OCI-LY3 (cell line): ENCODE measurements around the gene ARHGEF4.

Source experiments
- H2AFZ ChIP-seq: fragments of 200-600, 300-600 bp; shearing (Covaris generic); 2 replicates; pipeline ENCODE4 v1.6.0; 2014; ENCODE audit warnings: antibody characterized with exemption, low read depth, low read length
- H3K27ac ChIP-seq: fragments of 200-600, 300-600 bp; sonication (generic); 2 replicates; pipeline ENCODE4 v1.5.1; 2014; ENCODE audit warnings: mild to moderate bottlenecking, low read length, moderate library complexity, mixed read lengths
- H3K27me3 ChIP-seq: fragments of 200-600, 300-600 bp; sonication (generic); 2 replicates; pipeline ENCODE4 v1.6.1; 2014; ENCODE audit warnings: low read depth, low read length, mixed read lengths
- H3K36me3 ChIP-seq: fragments of 200-600, 300-600 bp; sonication (generic); replicated peaks from 2 replicates; pipeline ENCODE3; 2014; ENCODE audit warnings: low read depth, low read length, mixed read lengths
- H3K4me1 ChIP-seq: fragments of 300-600, 200-600 bp; sonication (generic); 2 replicates; pipeline ENCODE4 v1.6.1; 2014; ENCODE audit warnings: low read length, mixed read lengths
- H3K4me2 ChIP-seq: fragments of 200-600, 300-600 bp; sonication (generic); 2 replicates; pipeline ENCODE4 v1.6.1; 2014; ENCODE audit warnings: low read length, mixed read lengths
- H3K4me3 ChIP-seq: fragments of 300-600, 200-600 bp; sonication (generic); 2 replicates; pipeline ENCODE4 v1.5.1; 2014; ENCODE audit warnings: antibody characterized with exemption, mild to moderate bottlenecking, low read length, moderate library complexity
- H3K79me2 ChIP-seq: fragments of 300-600, 200-600 bp; shearing (Covaris generic); 2 replicates; pipeline ENCODE4 v1.6.1; 2014; ENCODE audit warnings: mild to moderate bottlenecking, low read length, mixed read lengths
- H3K9ac ChIP-seq: fragments of 300-600, 200-600 bp; shearing (Covaris generic); 2 replicates; pipeline ENCODE4 v1.6.0; 2014; ENCODE audit warnings: mild to moderate bottlenecking, low read length, moderate library complexity
- H3K9me3 ChIP-seq: fragments of 200-600, 300-600 bp; shearing (Covaris generic); 2 replicates; pipeline ENCODE4 v1.6.1; 2014; ENCODE audit warnings: low read length, mixed read lengths; ENCODE audit not compliant: insufficient read depth
- H4K20me1 ChIP-seq: fragments of 200-600, 300-600 bp; sonication (generic); 2 replicates; pipeline ENCODE4 v1.6.1; 2016; ENCODE audit warnings: low read length, mixed read lengths; ENCODE audit not compliant: insufficient read depth
- EZH2phosphoT487 ChIP-seq: fragments of 200-600 bp; shearing (Covaris generic); IDR thresholded peaks from 2 replicates; pipeline ENCODE4 v1.6.1; 2018; ENCODE audit warnings: antibody characterized with exemption, mixed run types, low read depth
- TF ChIP-seq, protein P1 (sequence below): fragments of 200-600, 300-600 bp; sonication (generic); IDR thresholded peaks from 2 replicates; pipeline ENCODE4 v1.5.1; 2014; ENCODE audit warnings: antibody characterized with exemption, low read length, low read depth

The ARHGEF4 gene

GRCh38 chr2:131052741-131053263 is 216.1 kb downstream of the ARHGEF4 start:
- Histone ChIP-seq H3K27me3 (no peaks in the 10 kb centered on the region), H3K27ac (no peak overlapping the region), H3K36me3 (peaks cover 78% of the 10 kb centered on the region), H4K20me1 (peaks cover 27% of the 10 kb centered on the region), H3K79me2 (peaks cover 42% of the 10 kb centered on the region), H3K4me2 (no peak overlapping the region), H3K9me3 (no peaks in the 10 kb centered on the region), H2AFZ (no peak overlapping the region), H3K9ac (no peak overlapping the region), H3K4me1 (no peaks in the 10 kb centered on the region), H3K4me3 (no peak overlapping the region)
- TF ChIP-seq, protein P1, sequence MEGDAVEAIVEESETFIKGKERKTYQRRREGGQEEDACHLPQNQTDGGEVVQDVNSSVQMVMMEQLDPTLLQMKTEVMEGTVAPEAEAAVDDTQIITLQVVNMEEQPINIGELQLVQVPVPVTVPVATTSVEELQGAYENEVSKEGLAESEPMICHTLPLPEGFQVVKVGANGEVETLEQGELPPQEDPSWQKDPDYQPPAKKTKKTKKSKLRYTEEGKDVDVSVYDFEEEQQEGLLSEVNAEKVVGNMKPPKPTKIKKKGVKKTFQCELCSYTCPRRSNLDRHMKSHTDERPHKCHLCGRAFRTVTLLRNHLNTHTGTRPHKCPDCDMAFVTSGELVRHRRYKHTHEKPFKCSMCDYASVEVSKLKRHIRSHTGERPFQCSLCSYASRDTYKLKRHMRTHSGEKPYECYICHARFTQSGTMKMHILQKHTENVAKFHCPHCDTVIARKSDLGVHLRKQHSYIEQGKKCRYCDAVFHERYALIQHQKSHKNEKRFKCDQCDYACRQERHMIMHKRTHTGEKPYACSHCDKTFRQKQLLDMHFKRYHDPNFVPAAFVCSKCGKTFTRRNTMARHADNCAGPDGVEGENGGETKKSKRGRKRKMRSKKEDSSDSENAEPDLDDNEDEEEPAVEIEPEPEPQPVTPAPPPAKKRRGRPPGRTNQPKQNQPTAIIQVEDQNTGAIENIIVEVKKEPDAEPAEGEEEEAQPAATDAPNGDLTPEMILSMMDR, result no peak

DNA sequence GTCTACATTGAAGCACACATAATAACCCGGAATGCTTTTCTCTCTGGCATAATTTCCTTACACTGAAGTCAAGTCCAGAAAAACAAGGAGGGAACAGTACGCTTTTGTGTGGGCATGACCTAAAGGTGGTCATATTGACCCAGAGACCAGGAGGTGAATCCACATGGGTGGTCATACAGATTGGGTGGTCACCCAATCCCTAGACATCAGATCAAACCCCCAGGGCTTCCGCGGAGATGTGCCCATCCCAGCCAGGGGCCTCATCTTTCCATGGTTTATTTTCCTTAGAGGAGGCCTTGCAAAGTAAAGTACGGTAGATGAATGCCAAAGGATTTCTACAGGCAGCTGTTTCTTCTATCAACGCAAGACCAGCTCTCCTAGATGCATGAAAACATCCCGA is 217.8 kb downstream of the ARHGEF4 start:
- peaks cover 59% of the 10 kb centered on the region for H3K79me2 ChIP-seq
- no peaks in the 10 kb centered on the region for H3K9me3 ChIP-seq
- no peaks in the 10 kb centered on the region for H3K27me3 ChIP-seq
- no peaks in the 10 kb centered on the region for H3K4me1 ChIP-seq
- TF ChIP-seq EZH2phosphoT487, result no peak
- TF ChIP-seq, protein P1, result no peak
- no peak overlapping the region for H3K9ac ChIP-seq
- H3K36me3 ChIP-seq, result peaks cover 81% of the 10 kb centered on the region
- H3K27ac ChIP-seq, result no peak overlapping the region
- no peak overlapping the region for H3K4me2 ChIP-seq
- H2AFZ ChIP-seq, result no peak overlapping the region
- H4K20me1 ChIP-seq, result peaks cover 36% of the 10 kb centered on the region
- H3K4me3 ChIP-seq, result no peak overlapping the region

- no peak for TF ChIP-seq EZH2phosphoT487
- TF ChIP-seq, protein P1, result no peak
- Histone ChIP-seq H3K4me3 (no peak overlapping the region), H3K79me2 (peaks cover 69% of the 10 kb centered on the region), H3K27ac (no peak overlapping the region), H3K4me2 (no peak overlapping the region), H3K27me3 (no peaks in the 10 kb centered on the region), H3K4me1 (no peaks in the 10 kb centered on the region), H2AFZ (no peak overlapping the region), H3K36me3 (peaks cover 79% of the 10 kb centered on the region), H3K9me3 (no peaks in the 10 kb centered on the region), H3K9ac (no peak overlapping the region), H4K20me1 (peaks cover 36% of the 10 kb centered on the region)
Observed at GRCh38 chr2:131055169-131056065, 218.7 kb downstream of the ARHGEF4 start.

DNA sequence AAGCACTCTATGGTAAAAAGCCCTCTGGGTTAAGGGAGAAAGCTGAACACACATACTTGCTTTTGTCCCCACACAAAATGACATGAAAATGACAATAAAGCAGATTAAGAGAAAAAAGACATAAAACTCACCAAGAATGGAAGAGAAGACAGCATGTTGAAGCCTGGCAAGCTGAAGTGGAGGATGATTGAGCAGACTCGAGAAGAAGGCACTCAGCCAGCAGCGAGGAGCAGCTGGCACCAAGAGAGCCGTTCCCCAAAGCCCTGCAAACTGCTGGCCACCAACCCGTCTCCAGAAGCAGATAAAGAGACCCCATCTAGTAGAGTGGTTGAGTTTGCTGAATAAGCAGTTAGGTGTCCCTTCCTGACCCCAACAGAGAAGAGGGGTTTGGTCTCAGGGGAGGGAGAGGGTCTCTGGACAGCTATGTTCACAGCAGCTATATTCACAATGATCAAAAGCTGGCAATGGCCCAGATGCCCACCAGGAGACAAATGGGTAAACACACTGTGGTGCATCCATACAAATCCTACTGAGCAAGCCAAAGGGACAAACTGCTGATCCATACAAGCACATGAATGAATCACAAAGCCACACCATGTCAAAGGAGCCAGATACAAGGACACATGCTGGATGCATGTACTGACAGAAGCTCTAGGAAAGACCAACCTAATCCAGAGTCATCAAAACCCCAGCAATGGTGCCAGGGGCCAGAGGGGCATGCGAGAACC is 219.7 kb downstream of the ARHGEF4 start:
- Histone ChIP-seq H3K36me3 (peaks cover 73% of the 10 kb centered on the region), H3K27ac (no peak overlapping the region), H3K27me3 (no peaks in the 10 kb centered on the region), H3K9ac (no peak overlapping the region), H3K4me2 (no peak overlapping the region), H4K20me1 (peaks cover 36% of the 10 kb centered on the region), H3K9me3 (no peaks in the 10 kb centered on the region), H3K4me3 (no peak overlapping the region), H2AFZ (no peak overlapping the region), H3K4me1 (no peaks in the 10 kb centered on the region), H3K79me2 (peaks cover 73% of the 10 kb centered on the region)
- TF ChIP-seq EZH2phosphoT487, result no peak
